ENCODE data around the gene FGF22. TPM values are rescaled to one million over a fixed set of nuclear protein-coding genes. Genes with fewer than 3 reads are reported as not detected.

Gene FGF22
- total and polyA plus RNA-seq, 2 of the 13 experiments (the other 11 are each of a cell fraction or from before 2014, with no cell fraction given), result 0.24 TPM; not detected in 1

GRCh38 chr19:591099-591958 lies 48.4 kb upstream of the FGF22 start (continued):
- TF ChIP-seq ARID5B (CRISPR knock-in tag; IDR thresholded peaks at IDR 0.05), result peak; percentile 40; the same call in 1 of the 2 replicates
- TF ChIP-seq, protein P1, sequence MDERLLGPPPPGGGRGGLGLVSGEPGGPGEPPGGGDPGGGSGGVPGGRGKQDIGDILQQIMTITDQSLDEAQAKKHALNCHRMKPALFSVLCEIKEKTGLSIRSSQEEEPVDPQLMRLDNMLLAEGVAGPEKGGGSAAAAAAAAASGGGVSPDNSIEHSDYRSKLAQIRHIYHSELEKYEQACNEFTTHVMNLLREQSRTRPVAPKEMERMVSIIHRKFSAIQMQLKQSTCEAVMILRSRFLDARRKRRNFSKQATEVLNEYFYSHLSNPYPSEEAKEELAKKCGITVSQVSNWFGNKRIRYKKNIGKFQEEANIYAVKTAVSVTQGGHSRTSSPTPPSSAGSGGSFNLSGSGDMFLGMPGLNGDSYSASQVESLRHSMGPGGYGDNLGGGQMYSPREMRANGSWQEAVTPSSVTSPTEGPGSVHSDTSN (CRISPR knock-in tag; IDR thresholded peaks at IDR 0.05), result no peak
- TF ChIP-seq DMAP1 (CRISPR knock-in tag; IDR thresholded peaks at IDR 0.05), result no peak
- 0 out of 2 replicates have a peak, but pooled peaks have one; percentile 60 for TF ChIP-seq NFKBIZ (CRISPR knock-in tag; IDR thresholded peaks at IDR 0.05)
- 0 out of 2 replicates have a peak, but pooled peaks have one; percentile 68 for TF ChIP-seq HOXA9 (CRISPR knock-in tag; IDR thresholded peaks at IDR 0.05; ENCODE audit: borderline replicate concordance)
- TF ChIP-seq HOXA7 (CRISPR knock-in tag; IDR thresholded peaks at IDR 0.05), result no peak
- TF ChIP-seq IRF2 (CRISPR knock-in tag; IDR thresholded peaks at IDR 0.05), result peak; percentile 39; the same call in 1 of the 2 replicates
- TF ChIP-seq FOSL2 (CRISPR knock-in tag; IDR thresholded peaks at IDR 0.05), result peak; percentile 33; the same call in 1 of the 2 replicates
- TF ChIP-seq NPAS2 (CRISPR knock-in tag; IDR thresholded peaks at IDR 0.05; ENCODE audit: borderline replicate concordance), result no peak
- no peak for TF ChIP-seq ZNF326 (CRISPR knock-in tag; IDR thresholded peaks at IDR 0.05; ENCODE audit: borderline replicate concordance)
- TF ChIP-seq, protein P2, sequence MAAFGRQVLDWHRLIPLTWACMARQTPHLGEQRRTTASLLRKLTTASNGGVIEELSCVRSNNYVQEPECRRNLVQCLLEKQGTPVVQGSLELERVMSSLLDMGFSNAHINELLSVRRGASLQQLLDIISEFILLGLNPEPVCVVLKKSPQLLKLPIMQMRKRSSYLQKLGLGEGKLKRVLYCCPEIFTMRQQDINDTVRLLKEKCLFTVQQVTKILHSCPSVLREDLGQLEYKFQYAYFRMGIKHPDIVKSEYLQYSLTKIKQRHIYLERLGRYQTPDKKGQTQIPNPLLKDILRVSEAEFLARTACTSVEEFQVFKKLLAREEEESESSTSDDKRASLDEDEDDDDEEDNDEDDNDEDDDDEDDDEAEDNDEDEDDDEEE (CRISPR knock-in tag; IDR thresholded peaks at IDR 0.05), result peak; percentile 47; the same call in 1 of the 2 replicates
- no peak for TF ChIP-seq PHF5A (CRISPR knock-in tag; IDR thresholded peaks at IDR 0.05; ENCODE audit: low read depth, unreplicated experiment)
- peak; percentile 92; the same call in 1 of the 2 replicates for TF ChIP-seq NFKB2 (CRISPR knock-in tag; IDR thresholded peaks at IDR 0.05; ENCODE audit: borderline replicate concordance)
- peak; percentile 68; the same call in 1 of the 2 replicates for TF ChIP-seq ZNF44 (CRISPR knock-in tag; IDR thresholded peaks at IDR 0.05)
- TF ChIP-seq ZSCAN9 (CRISPR knock-in tag; IDR thresholded peaks at IDR 0.05; ENCODE audit: borderline replicate concordance), result peak; percentile 98
- peak; percentile 42; the same call in 1 of the 2 replicates for TF ChIP-seq PITX1 (CRISPR knock-in tag; IDR thresholded peaks at IDR 0.05)
- no peak for TF ChIP-seq RFX3 (CRISPR knock-in tag; IDR thresholded peaks at IDR 0.05)
- TF ChIP-seq NCOR1 (IDR thresholded peaks at IDR 0.05; ENCODE audit: borderline replicate concordance, low read length), result no peak
- peak; percentile 85 for TF ChIP-seq EHMT2 (IDR thresholded peaks at IDR 0.05; ENCODE audit: borderline replicate concordance, low read depth, low read length)
- no peak for TF ChIP-seq RAD51 (IDR thresholded peaks at IDR 0.05; ENCODE audit: borderline replicate concordance)
- TF ChIP-seq ZFP37 (CRISPR knock-in tag; IDR thresholded peaks at IDR 0.05; ENCODE audit: borderline replicate concordance), result peak; percentile 79; the same call in 1 of the 2 replicates
- 0 out of 2 replicates have a peak, but pooled peaks have one; percentile 40 for TF ChIP-seq ZNF674 (CRISPR knock-in tag; IDR thresholded peaks at IDR 0.05; ENCODE audit: low read depth)
- TF ChIP-seq DNMT3B (CRISPR knock-in tag; conservative IDR thresholded peaks at IDR 0.05), result no peak; the same call in 1 of the 2 replicates
- TF ChIP-seq ZNF232 (CRISPR knock-in tag; IDR thresholded peaks at IDR 0.05; ENCODE audit: borderline replicate concordance), result peak; percentile 98
- peak; percentile 58; the same call in 1 of the 2 replicates for TF ChIP-seq ZNF589 (CRISPR knock-in tag; conservative IDR thresholded peaks at IDR 0.05)
